ENCODE measurements around the gene UBAC1. TPM values are rescaled to one million over a fixed set of nuclear protein-coding genes. Genes with fewer than 3 reads are reported as not detected.

UBAC1 gene
- total RNA-seq, 1 experiment from 2014 or later: 55.4 TPM

- BruUV-seq (replicated peaks): no TSS peak
- Mint-ChIP-seq H3K9me3 (ENCODE audit: unreplicated experiment) (no peaks in the 10 kb centered on the region), H3K36me3 (ENCODE audit: insufficient read depth, unreplicated experiment) (peaks cover 36% of the 10 kb centered on the region), H3K4me1 (ENCODE audit: low read depth, unreplicated experiment) (peaks cover 7% of the 10 kb centered on the region), H3K27me3 (ENCODE audit: insufficient read depth, unreplicated experiment) (no peaks in the 10 kb centered on the region), H3K4me3 (ENCODE audit: unreplicated experiment) (no peak overlapping the region), H3K27ac (ENCODE audit: unreplicated experiment) (peak overlapping the region; percentile 27)
- Histone ChIP-seq H3K9me3 (no peaks in the 10 kb centered on the region), H3K27me3 (replicated peaks; ENCODE audit: control insufficient read depth, insufficient read depth, low read length) (no peaks in the 10 kb centered on the region), H3K36me3 (ENCODE audit: control insufficient read depth, insufficient read depth, low read length) (no peaks in the 10 kb centered on the region; the same call in 1 of the 2 replicates), H3K4me1 (peaks cover 11% of the 10 kb centered on the region), H3K4me3 (ENCODE audit: low read depth, low read length) (no peak overlapping the region)
- TF ChIP-seq, protein P1, sequence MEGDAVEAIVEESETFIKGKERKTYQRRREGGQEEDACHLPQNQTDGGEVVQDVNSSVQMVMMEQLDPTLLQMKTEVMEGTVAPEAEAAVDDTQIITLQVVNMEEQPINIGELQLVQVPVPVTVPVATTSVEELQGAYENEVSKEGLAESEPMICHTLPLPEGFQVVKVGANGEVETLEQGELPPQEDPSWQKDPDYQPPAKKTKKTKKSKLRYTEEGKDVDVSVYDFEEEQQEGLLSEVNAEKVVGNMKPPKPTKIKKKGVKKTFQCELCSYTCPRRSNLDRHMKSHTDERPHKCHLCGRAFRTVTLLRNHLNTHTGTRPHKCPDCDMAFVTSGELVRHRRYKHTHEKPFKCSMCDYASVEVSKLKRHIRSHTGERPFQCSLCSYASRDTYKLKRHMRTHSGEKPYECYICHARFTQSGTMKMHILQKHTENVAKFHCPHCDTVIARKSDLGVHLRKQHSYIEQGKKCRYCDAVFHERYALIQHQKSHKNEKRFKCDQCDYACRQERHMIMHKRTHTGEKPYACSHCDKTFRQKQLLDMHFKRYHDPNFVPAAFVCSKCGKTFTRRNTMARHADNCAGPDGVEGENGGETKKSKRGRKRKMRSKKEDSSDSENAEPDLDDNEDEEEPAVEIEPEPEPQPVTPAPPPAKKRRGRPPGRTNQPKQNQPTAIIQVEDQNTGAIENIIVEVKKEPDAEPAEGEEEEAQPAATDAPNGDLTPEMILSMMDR (IDR thresholded peaks at IDR 0.05; ENCODE audit: insufficient read depth in 1 of 2, low read depth in 1 of 2, low read length in 1 of 2, severe bottlenecking in 1 of 2, unreplicated experiment in 1 of 2): no peak
- ChIA-PET CTCF (no interaction called here), POLR2A (no interaction called here)
- intact Hi-C loops (cut with micrococcal nuclease; ENCODE audit: unreplicated experiment): no loop called here
- no peak for DNase-seq
Measured at GRCh38 chr9:135956802-135957174, 4.4 kb downstream of the UBAC1 start.

GRCh38 chr9:135955934-135956801 is 5.0 kb downstream of the UBAC1 start:
- no peaks in the 10 kb centered on the region for H3K9me3 ChIP-seq
- ChIA-PET POLR2A (no interaction called here), CTCF (no interaction called here)
- intact Hi-C loops (cut with micrococcal nuclease; ENCODE audit: unreplicated experiment): no loop called here
- BruUV-seq (replicated peaks): no TSS peak
- peaks cover 11% of the 10 kb centered on the region for H3K4me1 ChIP-seq
- H3K4me3 ChIP-seq (ENCODE audit: low read depth, low read length): no peak overlapping the region
- no peak for DNase-seq
- peaks cover under 1% of the 10 kb centered on the region for H3K4me1 Mint-ChIP-seq (ENCODE audit: low read depth, unreplicated experiment)
- H3K9me3 Mint-ChIP-seq (ENCODE audit: unreplicated experiment): no peaks in the 10 kb centered on the region
- TF ChIP-seq, protein P1 (IDR thresholded peaks at IDR 0.05; ENCODE audit: insufficient read depth in 1 of 2, low read depth in 1 of 2, low read length in 1 of 2, severe bottlenecking in 1 of 2, unreplicated experiment in 1 of 2): no peak
- H3K27me3 ChIP-seq (replicated peaks; ENCODE audit: control insufficient read depth, insufficient read depth, low read length): no peaks in the 10 kb centered on the region
- H3K36me3 Mint-ChIP-seq (ENCODE audit: insufficient read depth, unreplicated experiment): peaks cover 37% of the 10 kb centered on the region
- no peak overlapping the region for H3K4me3 Mint-ChIP-seq (ENCODE audit: unreplicated experiment)
- H3K27me3 Mint-ChIP-seq (ENCODE audit: insufficient read depth, unreplicated experiment): no peaks in the 10 kb centered on the region
- peak overlapping the region; percentile 27 for H3K27ac Mint-ChIP-seq (ENCODE audit: unreplicated experiment)
- H3K36me3 ChIP-seq (ENCODE audit: control insufficient read depth, insufficient read depth, low read length): no peaks in the 10 kb centered on the region; the same call in 1 of the 2 replicates

- Mint-ChIP-seq H3K4me1 (ENCODE audit: low read depth, unreplicated experiment) (peaks cover 21% of the 10 kb centered on the region), H3K36me3 (ENCODE audit: insufficient read depth, unreplicated experiment) (peaks cover 44% of the 10 kb centered on the region), H3K27me3 (ENCODE audit: insufficient read depth, unreplicated experiment) (no peaks in the 10 kb centered on the region), H3K27ac (ENCODE audit: unreplicated experiment) (no peak overlapping the region), H3K9me3 (ENCODE audit: unreplicated experiment) (no peaks in the 10 kb centered on the region), H3K4me3 (ENCODE audit: unreplicated experiment) (no peak overlapping the region)
- CTCF ChIA-PET: no interaction called here
- DNase-seq: no peak
- Histone ChIP-seq H3K36me3 (ENCODE audit: control insufficient read depth, insufficient read depth, low read length) (no peaks in the 10 kb centered on the region; the same call in 1 of the 2 replicates), H3K9me3 (no peaks in the 10 kb centered on the region), H3K27me3 (replicated peaks; ENCODE audit: control insufficient read depth, insufficient read depth, low read length) (no peaks in the 10 kb centered on the region), H3K4me1 (peaks cover 16% of the 10 kb centered on the region), H3K4me3 (ENCODE audit: low read depth, low read length) (no peak overlapping the region)
- TF ChIP-seq, protein P1 (IDR thresholded peaks at IDR 0.05; ENCODE audit: insufficient read depth in 1 of 2, low read depth in 1 of 2, low read length in 1 of 2, severe bottlenecking in 1 of 2, unreplicated experiment in 1 of 2): no peak
- no TSS peak for BruUV-seq (replicated peaks)
- POLR2A ChIA-PET: no interaction called here
- intact Hi-C loops (cut with micrococcal nuclease; ENCODE audit: unreplicated experiment): no loop called here
Measured at GRCh38 chr9:135952664-135953206, 8.4 kb downstream of the UBAC1 start.

Measured in Caco-2 (cell line).